Neural crest cell (in vitro differentiated cells): ENCODE results near the gene ATF7IP2. TPM values are rescaled to one million over a fixed set of nuclear protein-coding genes. Genes with fewer than 3 reads are reported as not detected.

Experiments
- DNase-seq: peaks from one replicate; pipeline ENCODE4 v3.0.0; 2021; ENCODE audit warnings: low read depth, mixed read lengths, low spot score
- H3K27ac Mint-ChIP-seq: one replicate; pipeline ENCODE4 v1.8.0; 2021; ENCODE audit warnings: mild to moderate bottlenecking, mixed read lengths; ENCODE audit not compliant: unreplicated experiment
- H3K27me3 Mint-ChIP-seq: 2 replicates; pipeline ENCODE4 v1.8.0; 2021; ENCODE audit warnings: low read depth, mild to moderate bottlenecking, mixed read lengths
- H3K36me3 Mint-ChIP-seq: 2 replicates; pipeline ENCODE4 v1.8.0; 2021; ENCODE audit warnings: low read depth, mild to moderate bottlenecking, mixed read lengths
- H3K4me1 Mint-ChIP-seq: 2 replicates; pipeline ENCODE4 v1.8.0; 2021; ENCODE audit warnings: mixed read lengths
- H3K4me3 Mint-ChIP-seq: one replicate; pipeline ENCODE4 v1.8.0; 2021; ENCODE audit warnings: mild to moderate bottlenecking, mixed read lengths
- H3K9me3 Mint-ChIP-seq: 2 replicates; pipeline ENCODE4 v1.8.0; 2021; ENCODE audit warnings: mixed read lengths
- total RNA-seq: library from RNA; stranded (reverse); gene quantifications from 2 replicates; pipeline ENCODE4 v1.2.1, GENCODE V29; 2021
- TF ChIP-seq, protein P1 (sequence below): fragments of 200-600 bp; sonication (generic); conservative IDR thresholded peaks from 2 replicates; pipeline ENCODE4 v1.5.0; 2021; ENCODE audit warnings: antibody characterized with exemption, mild to moderate bottlenecking

The ATF7IP2 gene
- total RNA-seq, 1 donor from 2014 or later, result 19.4 TPM

DNA sequence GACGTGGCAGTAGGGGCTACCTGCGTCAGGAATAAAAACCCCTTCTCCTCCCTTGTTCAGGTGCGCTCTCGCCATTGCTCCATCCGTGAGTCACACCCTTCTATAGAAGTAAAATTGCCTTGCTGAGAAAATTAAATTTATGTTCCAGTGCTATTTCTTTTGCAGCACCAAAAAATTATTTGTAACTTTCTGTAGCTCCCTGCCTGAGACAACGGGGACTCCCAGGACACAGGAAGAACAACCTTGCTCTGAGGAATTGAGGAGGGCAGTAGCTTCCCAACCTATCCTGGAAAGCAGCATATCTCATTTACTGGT lies 109.1 kb downstream of the ATF7IP2 start:
- no peak overlapping the region for H3K27ac Mint-ChIP-seq
- no peak overlapping the region for H3K4me3 Mint-ChIP-seq
- TF ChIP-seq, protein P1, sequence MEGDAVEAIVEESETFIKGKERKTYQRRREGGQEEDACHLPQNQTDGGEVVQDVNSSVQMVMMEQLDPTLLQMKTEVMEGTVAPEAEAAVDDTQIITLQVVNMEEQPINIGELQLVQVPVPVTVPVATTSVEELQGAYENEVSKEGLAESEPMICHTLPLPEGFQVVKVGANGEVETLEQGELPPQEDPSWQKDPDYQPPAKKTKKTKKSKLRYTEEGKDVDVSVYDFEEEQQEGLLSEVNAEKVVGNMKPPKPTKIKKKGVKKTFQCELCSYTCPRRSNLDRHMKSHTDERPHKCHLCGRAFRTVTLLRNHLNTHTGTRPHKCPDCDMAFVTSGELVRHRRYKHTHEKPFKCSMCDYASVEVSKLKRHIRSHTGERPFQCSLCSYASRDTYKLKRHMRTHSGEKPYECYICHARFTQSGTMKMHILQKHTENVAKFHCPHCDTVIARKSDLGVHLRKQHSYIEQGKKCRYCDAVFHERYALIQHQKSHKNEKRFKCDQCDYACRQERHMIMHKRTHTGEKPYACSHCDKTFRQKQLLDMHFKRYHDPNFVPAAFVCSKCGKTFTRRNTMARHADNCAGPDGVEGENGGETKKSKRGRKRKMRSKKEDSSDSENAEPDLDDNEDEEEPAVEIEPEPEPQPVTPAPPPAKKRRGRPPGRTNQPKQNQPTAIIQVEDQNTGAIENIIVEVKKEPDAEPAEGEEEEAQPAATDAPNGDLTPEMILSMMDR, result no peak
- no peaks in the 10 kb centered on the region for H3K27me3 Mint-ChIP-seq
- no peak for DNase-seq
- peaks cover 3% of the 10 kb centered on the region for H3K36me3 Mint-ChIP-seq
- no peaks in the 10 kb centered on the region for H3K4me1 Mint-ChIP-seq
- peaks cover 6% of the 10 kb centered on the region for H3K9me3 Mint-ChIP-seq

DNA sequence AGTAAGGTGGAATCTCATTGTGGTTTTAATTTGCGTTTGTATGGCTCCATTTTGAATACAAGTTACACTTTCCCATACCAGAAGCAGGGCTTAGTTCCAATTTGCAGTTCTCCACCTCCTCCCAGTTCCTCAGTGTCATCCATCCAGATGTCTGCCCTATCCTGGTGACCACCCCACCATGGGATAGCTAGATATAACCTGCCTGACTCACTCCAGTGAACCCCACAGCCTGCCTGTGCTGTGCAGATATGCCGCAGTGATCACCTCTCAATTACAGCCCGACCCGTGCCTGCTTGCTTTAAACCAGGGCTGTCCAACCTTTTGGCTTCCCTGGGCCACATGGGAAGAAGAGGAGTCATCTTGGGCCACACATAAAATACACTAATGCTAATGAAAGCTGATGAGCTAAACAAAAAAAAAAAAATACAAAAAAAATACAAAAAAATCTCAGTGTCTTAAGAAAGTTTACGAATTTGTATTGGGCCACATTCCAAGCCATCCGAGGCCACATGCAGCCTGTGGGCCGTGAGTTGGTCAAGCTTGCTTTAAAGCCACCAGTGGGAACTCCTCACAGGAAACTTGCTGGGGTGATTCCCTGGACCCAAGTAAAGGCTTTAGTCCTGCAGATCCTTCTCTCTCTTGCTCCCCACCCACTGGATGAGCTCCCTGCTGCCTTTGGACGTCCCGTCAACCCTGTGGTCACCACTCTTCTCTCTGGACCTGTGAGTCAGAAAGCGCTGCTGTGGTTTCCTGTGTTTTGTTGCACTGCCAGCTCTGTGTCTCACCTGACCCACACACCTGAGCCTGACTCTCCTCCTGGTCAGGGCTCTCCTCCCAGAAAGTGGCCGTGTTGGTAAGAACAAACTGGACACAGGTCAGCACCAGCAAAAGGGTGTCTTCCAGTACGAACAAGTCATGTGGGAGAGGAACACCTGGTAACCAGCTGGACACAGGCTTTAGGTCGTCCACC lies 111.6 kb downstream of the ATF7IP2 start:
- Mint-ChIP-seq H3K9me3 (peaks cover 8% of the 10 kb centered on the region), H3K36me3 (peaks cover 3% of the 10 kb centered on the region), H3K27me3 (no peaks in the 10 kb centered on the region), H3K27ac (no peak overlapping the region), H3K4me1 (no peaks in the 10 kb centered on the region), H3K4me3 (no peak overlapping the region)
- no peak for DNase-seq
- TF ChIP-seq, protein P1, result no peak

- H3K36me3 Mint-ChIP-seq, result no peaks in the 10 kb centered on the region
- peaks cover 5% of the 10 kb centered on the region for H3K9me3 Mint-ChIP-seq
- DNase-seq, result no peak
- no peaks in the 10 kb centered on the region for H3K27me3 Mint-ChIP-seq
- H3K27ac Mint-ChIP-seq, result no peak overlapping the region
- H3K4me1 Mint-ChIP-seq, result no peaks in the 10 kb centered on the region
- H3K4me3 Mint-ChIP-seq, result no peak overlapping the region
- TF ChIP-seq, protein P1, result no peak
Observed at GRCh38 chr16:10500582-10500981, 114.7 kb downstream of the ATF7IP2 start.

DNA sequence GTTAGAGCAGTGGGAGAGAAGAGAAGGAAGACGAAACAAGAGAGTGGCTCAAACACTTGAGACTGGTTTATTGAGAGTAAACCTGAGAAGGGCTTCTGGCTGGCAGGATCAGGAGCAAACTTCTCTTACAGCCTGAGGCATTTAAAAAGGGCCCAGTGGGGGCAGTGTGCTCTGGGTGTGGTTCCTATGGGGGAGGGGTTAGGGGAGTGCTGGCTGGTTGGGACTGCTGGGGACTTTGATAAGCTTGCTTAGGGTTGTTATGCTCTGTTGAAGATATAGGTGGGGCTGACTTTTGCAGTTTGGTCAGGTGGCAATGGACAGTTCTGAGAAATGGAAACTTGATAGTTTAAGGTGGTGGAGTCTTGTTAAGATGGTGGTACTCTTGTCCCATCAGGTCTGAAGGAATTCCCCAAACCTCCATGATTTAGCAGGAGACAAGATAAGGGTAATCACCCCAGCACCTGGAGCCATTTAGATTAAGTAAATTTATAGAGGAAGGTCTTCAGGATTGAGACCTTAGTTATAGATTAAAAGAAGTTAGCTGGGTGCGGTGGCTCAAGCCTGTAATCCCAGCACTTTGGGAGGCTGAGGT lies 115.3 kb downstream of the ATF7IP2 start:
- DNase-seq, result no peak
- H3K4me1 Mint-ChIP-seq, result no peaks in the 10 kb centered on the region
- no peak overlapping the region for H3K27ac Mint-ChIP-seq
- TF ChIP-seq, protein P1, result no peak
- no peak overlapping the region for H3K4me3 Mint-ChIP-seq
- H3K36me3 Mint-ChIP-seq, result no peaks in the 10 kb centered on the region
- peaks cover 5% of the 10 kb centered on the region for H3K9me3 Mint-ChIP-seq
- no peaks in the 10 kb centered on the region for H3K27me3 Mint-ChIP-seq

GRCh38 chr16:10502776-10503175 lies 116.9 kb downstream of the ATF7IP2 start:
- no peaks in the 10 kb centered on the region for H3K27me3 Mint-ChIP-seq
- TF ChIP-seq, protein P1, result no peak
- no peak for DNase-seq
- H3K4me1 Mint-ChIP-seq, result no peaks in the 10 kb centered on the region
- H3K27ac Mint-ChIP-seq, result peak overlapping the region; percentile 47
- H3K36me3 Mint-ChIP-seq, result no peaks in the 10 kb centered on the region
- H3K4me3 Mint-ChIP-seq, result no peak overlapping the region
- H3K9me3 Mint-ChIP-seq, result peaks cover 5% of the 10 kb centered on the region
